Activated CD4-positive, alpha-beta T cell treated with anti-CD3 and anti-CD28 coated beads, Interleukin-2, amount 50 U/mL, for 16 hours (primary cell): Measurements from ENCODE around the gene ZFR.
A peak's percentile ranks its signal among the peaks of the same experiment; 100 is the strongest.
"Not testable (repeated sequence)": the region's sequence is repeated elsewhere in the genome, so short reads cannot be mapped to it uniquely, and the experiment has no call there.

Source experiments
- DNase-seq: peaks from one replicate; pipeline ENCODE4 v3.0.0-alpha.2; 2020

Gene ZFR

DNA sequence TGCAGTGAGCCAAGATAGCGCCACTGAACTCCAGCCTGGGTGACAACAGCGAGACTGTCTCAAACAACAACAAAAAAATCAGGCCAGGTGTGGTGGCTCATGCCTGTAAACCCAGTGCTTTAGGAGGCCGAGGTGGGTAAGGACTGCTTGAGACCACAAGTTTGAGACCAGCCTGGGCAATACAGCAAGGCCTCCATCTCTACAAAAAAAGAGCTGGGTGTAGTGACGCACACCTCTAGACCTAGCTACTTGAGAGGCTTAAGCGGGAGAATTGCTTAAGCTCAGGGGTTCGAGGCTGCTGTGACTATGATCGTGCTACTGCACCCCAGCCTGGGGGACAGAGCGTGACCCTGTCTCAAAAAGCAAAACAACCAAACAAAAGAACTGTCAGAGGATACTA, 91.9 kb downstream of the ZFR start:
- DNase-seq: no peak

- DNase-seq: no peak
Observed at GRCh38 chr5:32346869-32347268, 97.7 kb downstream of the ZFR start.

DNA sequence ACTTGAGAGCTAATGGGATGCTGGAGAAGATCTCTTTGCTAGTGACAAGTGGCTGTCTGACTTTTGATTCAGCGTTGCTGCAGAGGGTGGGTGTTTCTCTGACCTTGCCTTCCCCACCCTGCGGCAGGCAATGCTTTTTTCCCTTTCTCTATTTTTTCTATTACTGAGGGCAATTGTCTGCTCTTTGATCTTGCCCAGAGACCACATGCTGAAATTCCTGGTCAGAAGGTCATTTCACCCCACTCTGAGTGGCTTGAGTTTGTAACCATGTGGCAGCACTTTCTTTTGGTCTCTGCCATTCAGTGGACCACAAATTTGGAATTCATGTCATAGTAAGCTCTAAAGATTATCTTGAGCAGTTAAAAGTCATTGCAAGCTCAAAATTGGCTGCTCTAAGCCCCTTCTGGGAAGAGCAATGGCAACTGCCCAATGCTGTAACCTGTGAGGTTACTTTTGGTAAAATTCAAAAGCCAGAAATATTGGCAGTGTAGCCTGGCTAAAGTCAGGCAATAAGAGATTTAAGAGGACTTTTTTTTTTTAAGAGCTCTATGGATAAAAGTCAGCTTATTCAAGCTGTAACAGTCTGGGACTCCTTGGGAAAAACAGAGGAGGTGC, 101.4 kb downstream of the ZFR start:
- DNase-seq: no peak

GRCh38 chr5:32342656-32343055, 101.9 kb downstream of the ZFR start:
- DNase-seq: no peak

GRCh38 chr5:32339878-32340277, 104.7 kb downstream of the ZFR start:
- no peak for DNase-seq

- DNase-seq: no peak
Observed at GRCh38 chr5:32339198-32339597, 105.3 kb downstream of the ZFR start.

- no peak for DNase-seq
Observed at GRCh38 chr5:32332966-32333365, 111.6 kb downstream of the ZFR start.

DNA sequence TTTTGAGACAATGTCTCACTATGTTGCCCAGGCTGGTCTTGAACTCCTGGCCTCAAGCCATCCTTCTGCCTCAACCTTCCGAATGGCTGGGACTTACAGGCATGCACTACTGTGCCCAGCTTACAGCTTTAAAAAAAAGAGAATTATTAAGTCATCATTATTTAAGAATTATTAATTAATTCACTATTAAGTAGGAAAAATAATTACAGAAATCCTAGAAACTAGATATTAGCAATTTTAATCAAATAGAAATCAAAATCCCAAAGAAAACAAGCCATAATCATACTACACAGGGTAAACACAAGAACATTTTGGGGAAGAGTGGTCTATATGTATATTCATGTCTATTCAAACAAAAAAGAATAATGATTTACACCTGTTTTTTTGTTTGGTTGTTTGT, 112.2 kb downstream of the ZFR start:
- DNase-seq: no peak

- DNase-seq: no peak
Observed at GRCh38 chr5:32331935-32332274, 112.6 kb downstream of the ZFR start.

DNA sequence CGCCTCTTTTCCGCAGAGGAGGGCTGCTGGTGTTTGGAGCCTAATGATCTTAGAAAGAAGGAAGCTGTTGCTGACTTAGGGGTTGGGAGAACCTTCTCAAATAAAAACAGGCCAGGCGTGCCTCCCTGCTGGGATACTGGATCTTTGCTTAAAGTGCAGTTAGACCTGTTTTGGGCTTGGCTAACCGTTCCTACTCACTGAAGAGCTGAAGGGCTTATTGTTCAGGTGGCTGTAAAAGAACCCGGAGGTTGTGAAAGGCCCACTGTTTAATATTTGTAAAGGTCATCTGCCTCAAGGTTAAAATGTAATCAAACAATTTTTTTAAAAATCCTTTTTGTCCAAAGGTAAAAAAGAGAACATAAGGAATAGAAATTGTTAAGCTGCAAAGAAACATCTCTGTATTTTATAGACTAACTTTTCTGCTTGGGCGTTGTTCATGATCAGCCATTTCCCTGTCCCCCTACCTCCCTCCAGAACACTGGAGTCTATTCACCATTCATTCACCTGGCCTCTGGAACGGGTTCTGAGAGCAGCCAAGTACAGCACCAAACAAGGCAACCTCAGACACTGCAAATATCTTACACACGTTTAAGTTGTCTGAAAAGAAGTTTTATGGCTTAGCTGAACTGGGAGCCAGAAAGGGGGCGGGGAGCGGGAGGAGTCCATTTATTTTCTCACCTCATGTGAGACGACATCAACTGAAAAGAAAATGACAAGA, 113.2 kb downstream of the ZFR start:
- no peak for DNase-seq

DNA sequence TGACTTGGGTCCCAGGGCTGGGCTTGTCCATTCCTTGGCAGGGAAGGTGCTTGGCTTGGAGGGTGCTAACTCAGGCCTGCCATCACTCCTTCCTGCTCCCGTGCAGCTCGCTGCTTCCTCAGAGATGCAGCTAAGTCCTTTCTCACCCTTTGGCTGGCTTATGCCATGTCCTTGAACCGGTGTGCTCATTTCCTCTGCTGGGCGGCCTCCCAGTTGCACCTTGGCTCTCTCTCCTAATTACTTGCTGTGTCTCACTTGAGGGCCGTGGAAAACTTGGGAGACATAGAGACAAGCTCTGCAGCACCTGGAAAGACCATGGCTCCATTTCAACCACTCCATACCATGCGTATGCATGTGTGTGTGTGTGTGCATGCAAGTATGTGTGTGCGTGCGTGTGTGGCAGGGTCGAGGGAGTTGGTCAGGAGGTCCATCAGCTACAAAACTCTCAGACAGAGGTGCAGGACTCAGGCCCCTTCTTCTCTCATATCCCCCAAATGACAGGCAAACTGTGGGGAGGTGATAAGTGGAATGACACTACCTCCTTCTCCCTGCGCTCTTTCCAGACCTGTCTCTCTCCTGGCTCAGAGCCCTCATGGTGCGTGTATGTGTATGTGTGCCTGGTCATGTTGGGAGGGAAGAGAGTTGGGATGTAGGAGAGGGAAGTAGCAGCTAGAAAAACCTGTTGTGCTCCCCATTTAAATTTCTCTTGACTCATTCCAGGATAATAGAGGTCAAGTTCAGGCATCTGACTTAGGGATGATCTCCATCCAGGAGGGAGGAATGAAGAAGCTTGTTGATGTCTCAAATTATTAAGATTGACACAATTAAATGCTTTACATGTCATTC, 114.2 kb downstream of the ZFR start:
- DNase-seq: no peak

GRCh38 chr5:32329395-32329834, 115.1 kb downstream of the ZFR start:
- peak; percentile 65 for DNase-seq

GRCh38 chr5:32326216-32326772, 118.2 kb downstream of the ZFR start:
- no peak for DNase-seq

DNA sequence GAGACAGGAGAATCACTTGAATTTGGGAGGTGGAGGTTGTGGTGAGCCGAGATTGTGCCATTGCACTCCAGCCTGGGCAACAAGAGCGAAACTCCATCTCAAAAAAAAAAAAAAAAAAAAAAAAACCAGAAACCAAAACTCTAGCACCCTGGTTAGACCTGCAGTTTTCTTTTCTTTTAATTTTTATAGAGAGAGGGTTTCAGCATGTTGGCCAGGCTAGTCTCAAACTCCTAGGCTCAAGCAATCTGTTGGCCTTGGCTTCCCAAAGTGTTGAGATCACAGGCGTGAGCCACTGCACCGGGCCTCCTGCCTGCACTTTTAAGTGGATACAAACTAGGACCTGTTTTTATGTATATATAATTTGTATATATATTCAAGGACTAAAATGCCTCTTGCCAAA, 118.9 kb downstream of the ZFR start:
- DNase-seq: no peak

- DNase-seq: no peak
Observed at GRCh38 chr5:32325062-32325461, 119.5 kb downstream of the ZFR start.

DNA sequence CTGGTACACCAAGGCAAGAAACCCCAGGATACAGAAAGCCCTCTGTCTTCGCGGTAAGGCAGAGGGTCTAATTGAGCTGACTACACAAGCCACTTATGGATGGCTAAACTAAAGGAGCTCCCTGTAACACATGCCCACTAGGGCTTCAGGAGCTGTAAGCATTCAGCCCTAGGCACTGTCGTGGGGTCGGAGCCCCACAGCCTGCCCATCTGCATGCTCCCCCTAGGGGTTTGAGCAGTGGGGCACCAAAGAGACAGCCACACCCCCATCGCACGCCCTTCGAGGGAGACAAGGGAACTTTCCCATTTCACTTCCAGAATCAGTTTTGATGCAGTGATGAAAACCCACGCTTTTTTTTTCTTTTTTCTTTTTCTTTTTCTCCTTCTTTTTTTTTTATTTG, 120.8 kb downstream of the ZFR start:
- no peak for DNase-seq

GRCh38 chr5:32322882-32323281, 121.7 kb downstream of the ZFR start:
- DNase-seq: no peak

DNA sequence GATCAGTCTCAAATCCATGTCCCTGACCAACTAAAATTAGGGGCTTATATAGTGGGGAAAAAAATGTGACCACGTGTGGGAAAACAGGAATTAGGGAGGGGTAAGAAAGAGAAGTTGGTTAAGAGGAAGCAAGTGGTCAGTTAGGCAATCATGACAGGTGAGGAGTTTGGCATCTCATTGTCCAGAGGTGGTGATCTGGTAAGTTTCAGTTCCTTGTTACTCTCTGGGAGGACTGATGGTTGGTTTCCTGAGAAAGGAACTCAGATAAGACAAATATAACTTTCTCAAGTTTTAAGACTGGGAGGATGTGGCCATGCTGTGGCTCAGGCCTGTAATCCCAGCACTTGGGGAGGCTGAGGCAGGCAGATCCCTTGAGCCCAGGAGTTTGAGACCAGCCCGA, 122.8 kb downstream of the ZFR start:
- DNase-seq: not testable (repeated sequence)

DNA sequence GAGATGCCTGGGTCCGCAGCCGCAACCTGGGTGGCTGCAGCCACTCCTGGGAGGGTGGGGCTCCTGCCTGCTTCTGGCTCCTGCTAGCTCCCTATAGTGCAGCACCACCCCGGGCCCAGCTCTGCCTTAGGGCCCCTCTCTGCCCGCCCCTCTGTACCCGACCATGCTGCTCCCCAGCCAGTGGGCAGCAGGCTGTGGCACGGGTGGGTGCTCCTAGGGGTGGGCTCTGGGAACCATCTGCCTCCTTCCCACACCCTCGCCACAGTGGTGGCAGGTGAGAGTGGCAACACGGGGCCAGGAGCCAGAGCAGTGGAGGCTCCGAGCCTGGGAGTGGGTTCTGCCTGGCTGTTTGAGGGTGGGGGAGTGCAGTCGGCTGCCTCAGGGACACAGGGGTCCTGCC, 124.0 kb downstream of the ZFR start:
- DNase-seq: no peak

- no peak for DNase-seq
Observed at GRCh38 chr5:32319926-32320543, 124.5 kb downstream of the ZFR start.

DNA sequence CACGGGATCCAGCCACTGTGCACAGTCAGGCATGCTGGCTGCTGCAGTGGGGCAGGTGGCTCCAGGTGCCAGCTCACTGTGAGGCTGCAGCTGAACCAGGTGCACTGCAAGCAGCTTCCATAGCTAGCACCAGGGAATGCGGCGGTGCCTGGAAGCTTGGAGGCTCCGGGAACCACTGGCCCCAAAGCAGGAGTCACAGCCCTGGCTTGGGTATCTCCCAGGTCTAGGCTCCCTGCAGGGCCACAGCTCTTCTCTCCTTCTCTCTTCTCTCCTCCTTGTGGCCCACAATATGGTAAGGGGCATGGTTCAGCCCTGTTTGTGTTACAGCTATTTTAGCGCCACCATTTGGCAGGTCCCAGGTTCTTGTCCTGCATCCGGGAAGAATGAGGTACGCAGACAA, 125.1 kb downstream of the ZFR start:
- no peak for DNase-seq

- DNase-seq: no peak
Observed at GRCh38 chr5:32317041-32317440, 127.5 kb downstream of the ZFR start.
